Ovary (tissue), 9 donors: ENCODE results near the gene VPS26C. TPM values are rescaled to one million over a fixed set of nuclear protein-coding genes. Genes with fewer than 3 reads are reported as not detected.

Source experiments
- DNase-seq, 5 donors: peaks; one replicate each; pipeline ENCODE4 v3.0.0-alpha.2; 2019 to 2020
- H3K27ac ChIP-seq, 2 donors: fragments of 200-600 bp; one replicate each; pipeline versions ENCODE4 v1.5.1 to v1.8.0; 2019 to 2022
- H3K27me3 ChIP-seq: fragments of 200-600 bp; one replicate; pipeline ENCODE4 v1.8.0; 2022
- H3K36me3 ChIP-seq: fragments of 200-600 bp; sonication (generic); one replicate; pipeline ENCODE4 v1.5.1; 2019
- H3K4me1 ChIP-seq: one replicate; pipeline ENCODE4 v1.8.1; 2013; ENCODE audit warnings: mild to moderate bottlenecking, moderate library complexity; ENCODE audit not compliant: insufficient read depth
- H3K4me3 ChIP-seq: fragments of 200-600 bp; sonication (generic); one replicate; pipeline ENCODE4 v1.5.1; 2017
- H3K9me3 ChIP-seq, 2 donors: fragments of 200-600 bp in 1 of 2; sonication (generic) in 1 of 2; one replicate each; pipeline versions ENCODE4 v1.5.1 to v1.8.1; 2013 to 2019; ENCODE audit warnings: mild to moderate bottlenecking in 1 of 2, moderate library complexity in 1 of 2
- EP300 ChIP-seq: sonication (generic); formaldehyde crosslinking; IDR thresholded peaks from one replicate; pipeline ENCODE4 v1.6.1; 2017; ENCODE audit warnings: antibody characterized with exemption
- POLR2A ChIP-seq: fragments of 450-650 bp; IDR thresholded peaks from one replicate; pipeline ENCODE4 v1.6.1; 2017; ENCODE audit warnings: antibody characterized with exemption, mild to moderate bottlenecking, moderate library complexity
- WGBS, 3 donors: extraction: QIAGEN DNeasy Blood & Tissue Kit in 1 of 3; methylation state at CpG; one replicate each; pipeline versions ENCODE4 v1.1.5 to v1.1.7; 2013 to 2017; 5-methylcytosine and 5-hydroxymethylcytosine counted together
- intact Hi-C, 4 donors: fragments of 100-400 bp; cut with DNase I; formaldehyde crosslinking; loops; one replicate each; pipeline versions ENCODE4 v1.11.0 to v1.15.1; 2022 to 2023
- polyA plus RNA-seq, 2 donors: library from polyadenylated mRNA; stranded (reverse); fragments of 200-250 nt in 1 of 2; fragments of 350-450 nt in 1 of 2; fragmentation: Illumina TruSeq in 1 of 2; extraction: RNeasy Lipid Tissue Mini Kit (QIAGEN cat#74804) in 1 of 2; gene quantifications; one replicate each; pipeline ENCODE4 v1.2.3, GENCODE V29; 2013 to 2014
- small RNA-seq: library from RNA; depleted of rRNA; stranded (forward); fragments of <200 nt; gene quantifications from one replicate; pipeline ENCODE3, GENCODE V24; 2016
- total RNA-seq, 7 donors: library from RNA; depleted of rRNA in 2 of 7; stranded (reverse); fragments of >200 nt in 2 of 7; fragmentation: NEBNext Ultra II Directional in 3 of 7; extraction: Animal tissue kit (Norgen Biotek cat#: 25700) in 3 of 7; gene quantifications; one replicate each; pipeline versions ENCODE4 v1.1.0 to v1.2.4, GENCODE V29; 2016 to 2023
- TF ChIP-seq, protein P1 (sequence below), 3 donors: fragments of 450-650 bp in 2 of 3; fragments of 200-600 bp in 1 of 3; IDR thresholded peaks; one replicate each; pipeline versions ENCODE4 v1.5.1 to v1.8.0; 2016 to 2022; ENCODE audit warnings: antibody characterized with exemption in 3 of 3, mild to moderate bottlenecking in 1 of 3
- donor health status: DM: no; HTN: no; CAD: no; lungs with moderate emphysema.
- donor health status: DM: no; HTN: no; CAD: no.
- donor health status: Bipolar disorder and iron deficiency.
- donor health status: DM: yes; HTN: yes; CAD: no.
- donor health status: DM: no; HTN: no; CAD: no.
- donor health status: DM: yes; HTN: yes; CAD: no.

The VPS26C gene
- total and polyA plus RNA-seq, 9 donors = 16.3 to 47.7 (median 33.9) TPM

DNA sequence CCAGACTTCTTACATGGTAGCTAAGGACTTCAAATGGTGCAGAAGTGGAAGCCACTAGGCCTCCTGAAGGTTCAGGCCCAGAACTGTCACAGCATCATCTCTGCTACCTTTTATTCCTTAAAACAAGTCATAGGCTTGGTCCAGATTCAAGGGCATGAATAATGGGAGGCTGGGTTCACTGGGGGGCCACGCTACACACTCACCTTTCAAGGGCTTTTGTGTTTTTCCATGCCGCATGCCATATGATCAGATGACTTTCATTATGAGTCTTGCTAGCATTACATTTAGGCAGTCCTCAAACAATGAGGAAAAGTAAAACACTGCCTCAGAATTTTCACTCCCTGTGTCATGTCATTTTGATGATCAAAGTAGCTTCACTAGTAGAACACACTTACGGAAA lies 83.4 kb downstream of the VPS26C start:
- 96 to 99% (median 97%) methylated on average over 3 of the region's 3 CpGs for WGBS, 3 donors
- DNase-seq = no peak
- Histone ChIP-seq H3K27me3 (no peaks in the 10 kb centered on the region), H3K4me1 (no peaks in the 10 kb centered on the region), H3K27ac (no peak overlapping the region), H3K4me3 (no peak overlapping the region), H3K36me3 (no peaks in the 10 kb centered on the region), H3K9me3 (no peaks in the 10 kb centered on the region)
- TF ChIP-seq EP300 = no peak
- TF ChIP-seq, protein P1, sequence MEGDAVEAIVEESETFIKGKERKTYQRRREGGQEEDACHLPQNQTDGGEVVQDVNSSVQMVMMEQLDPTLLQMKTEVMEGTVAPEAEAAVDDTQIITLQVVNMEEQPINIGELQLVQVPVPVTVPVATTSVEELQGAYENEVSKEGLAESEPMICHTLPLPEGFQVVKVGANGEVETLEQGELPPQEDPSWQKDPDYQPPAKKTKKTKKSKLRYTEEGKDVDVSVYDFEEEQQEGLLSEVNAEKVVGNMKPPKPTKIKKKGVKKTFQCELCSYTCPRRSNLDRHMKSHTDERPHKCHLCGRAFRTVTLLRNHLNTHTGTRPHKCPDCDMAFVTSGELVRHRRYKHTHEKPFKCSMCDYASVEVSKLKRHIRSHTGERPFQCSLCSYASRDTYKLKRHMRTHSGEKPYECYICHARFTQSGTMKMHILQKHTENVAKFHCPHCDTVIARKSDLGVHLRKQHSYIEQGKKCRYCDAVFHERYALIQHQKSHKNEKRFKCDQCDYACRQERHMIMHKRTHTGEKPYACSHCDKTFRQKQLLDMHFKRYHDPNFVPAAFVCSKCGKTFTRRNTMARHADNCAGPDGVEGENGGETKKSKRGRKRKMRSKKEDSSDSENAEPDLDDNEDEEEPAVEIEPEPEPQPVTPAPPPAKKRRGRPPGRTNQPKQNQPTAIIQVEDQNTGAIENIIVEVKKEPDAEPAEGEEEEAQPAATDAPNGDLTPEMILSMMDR (IDR thresholded peaks at IDR 0.05) = no peak
- TF ChIP-seq POLR2A = no peak
- intact Hi-C loops = no loop called here

DNA sequence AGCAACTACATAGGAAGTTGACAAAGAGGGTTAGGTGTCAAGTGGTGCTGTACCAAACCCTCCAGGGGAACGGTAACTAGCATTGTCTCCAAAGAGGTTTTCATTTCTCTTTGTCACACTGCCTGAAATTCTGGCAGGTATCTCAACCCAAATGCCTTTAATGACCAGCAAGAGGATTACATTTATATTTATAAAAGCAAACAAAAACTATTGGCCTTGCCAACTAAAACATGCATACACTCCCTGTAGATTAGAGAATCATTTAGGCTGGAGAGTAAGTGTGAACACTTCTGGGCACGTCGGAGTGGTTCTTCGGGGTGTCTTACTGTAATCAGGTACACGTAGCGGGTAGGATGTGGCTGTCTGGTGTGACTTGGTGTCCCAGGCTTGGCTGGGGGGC lies 84.9 kb downstream of the VPS26C start:
- TF ChIP-seq, protein P1 (IDR thresholded peaks at IDR 0.05) = no peak
- TF ChIP-seq POLR2A (no peak), EP300 (no peak)
- intact Hi-C loops = no loop called here
- DNase-seq = no peak
- Histone ChIP-seq H3K36me3 (no peaks in the 10 kb centered on the region), H3K4me1 (no peaks in the 10 kb centered on the region), H3K27me3 (no peaks in the 10 kb centered on the region), H3K4me3 (no peak overlapping the region), H3K27ac (no peak overlapping the region), H3K9me3 (no peaks in the 10 kb centered on the region)
- WGBS, 3 donors = 41 to 73% (median 46%) methylated on average over 6 of the region's 6 CpGs

DNA sequence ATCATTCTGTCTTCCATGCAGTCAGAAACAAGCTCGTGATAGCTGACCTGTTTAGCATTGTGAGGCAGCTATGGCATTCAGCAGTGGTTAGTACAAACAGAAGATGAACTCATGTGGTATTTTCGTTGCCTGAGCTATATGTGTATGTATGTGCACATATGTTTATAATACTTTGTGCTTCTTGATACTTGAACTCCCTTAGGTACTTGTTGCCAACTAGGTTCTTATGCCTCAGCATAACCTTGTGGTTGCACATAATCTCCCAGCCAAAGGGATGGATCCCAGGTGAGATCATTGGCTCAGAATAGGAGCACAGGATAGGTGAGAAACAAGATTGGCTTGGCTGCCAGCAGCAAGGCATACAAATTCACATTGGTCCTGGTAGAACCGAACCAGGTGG lies 86.1 kb downstream of the VPS26C start:
- H3K36me3 ChIP-seq = no peaks in the 10 kb centered on the region
- WGBS, 3 donors = 93 to 96% (median 95%) methylated on average over 3 of the region's 3 CpGs

DNA sequence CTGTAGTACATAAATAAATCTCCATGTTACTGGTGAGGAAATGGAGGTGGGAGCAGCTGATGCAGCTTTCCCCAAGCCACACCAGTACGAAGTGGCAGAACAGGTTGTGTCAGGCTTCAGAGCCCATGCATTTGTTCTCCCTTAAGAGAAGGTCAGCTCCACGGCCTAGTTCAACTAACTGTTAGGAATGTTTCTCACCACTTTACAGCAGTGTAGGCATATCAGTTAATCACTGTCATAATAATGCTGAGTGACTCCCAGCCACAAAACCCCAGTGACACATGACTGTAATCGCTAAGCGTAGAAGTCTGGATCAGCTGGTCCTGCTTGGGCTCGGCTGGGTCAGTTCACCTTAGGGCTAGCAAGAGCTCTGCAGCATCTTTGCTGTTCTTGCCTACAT lies 90.4 kb downstream of the VPS26C start:
- no peak overlapping the region for H3K27ac ChIP-seq
- H3K36me3 ChIP-seq = no peaks in the 10 kb centered on the region
- no peak for DNase-seq
- H3K4me1 ChIP-seq = no peaks in the 10 kb centered on the region
- H3K9me3 ChIP-seq = no peaks in the 10 kb centered on the region
- TF ChIP-seq, protein P1 (IDR thresholded peaks at IDR 0.05) = no peak
- TF ChIP-seq EP300 = no peak
- TF ChIP-seq POLR2A = no peak
- intact Hi-C loops = no loop called here
- H3K27me3 ChIP-seq = no peaks in the 10 kb centered on the region
- WGBS, 3 donors = 82 to 95% (median 91%) methylated on average over 5 of the region's 5 CpGs
- H3K4me3 ChIP-seq = no peak overlapping the region

More for the DNA sequence above, 86.1 kb downstream of the VPS26C start:
- Histone ChIP-seq H3K4me3 (no peak overlapping the region), H3K9me3 (no peaks in the 10 kb centered on the region), H3K27ac (no peak overlapping the region), H3K4me1 (no peaks in the 10 kb centered on the region), H3K27me3 (no peaks in the 10 kb centered on the region)
- intact Hi-C loops = no loop called here
- no peak for DNase-seq
- TF ChIP-seq EP300 (no peak), POLR2A (no peak)
- TF ChIP-seq, protein P1 (IDR thresholded peaks at IDR 0.05) = no peak

Small RNAs within 50 kb of the gene (small RNA-seq; reads per million reads assigned to genes)
- not detected for gene RN7SL678P

Other genes starting within 250 kb of the VPS26C start
- 10 to 100 TPM; 13.8 to 29.3 (median 21.0) TPM for gene PIGP, start 194.3 kb downstream of the VPS26C start, total RNA-seq
- 10 to 100 TPM; 17.8 to 78.7 TPM for gene PIGP, start 194.3 kb downstream of the VPS26C start, polyA plus RNA-seq
- gene TTC3, start 194.1 kb downstream of the VPS26C start, total RNA-seq = 100 to 1,000 TPM; 142 to 192 (median 157) TPM
- gene TTC3, start 194.1 kb downstream of the VPS26C start, polyA plus RNA-seq = 10 to 100 TPM; 58.2 to 76.8 TPM
- 10 to 100 TPM; 65.5 to 89.0 (median 77.5) TPM for gene DYRK1A, start 99.4 kb upstream of the VPS26C start, total RNA-seq
- 10 to 100 TPM; 30.9 to 46.1 TPM for gene DYRK1A, start 99.4 kb upstream of the VPS26C start, polyA plus RNA-seq